Measurements from ENCODE around the gene KIAA1217. TPM values are rescaled to one million over a fixed set of nuclear protein-coding genes. Genes with fewer than 3 reads are reported as not detected.

KIAA1217 gene
- total and polyA plus RNA-seq, 2 of the 8 experiments (the other 6 are each of a cell fraction or from before 2014, with no cell fraction given) = 4.5 to 15.6 TPM

DNA sequence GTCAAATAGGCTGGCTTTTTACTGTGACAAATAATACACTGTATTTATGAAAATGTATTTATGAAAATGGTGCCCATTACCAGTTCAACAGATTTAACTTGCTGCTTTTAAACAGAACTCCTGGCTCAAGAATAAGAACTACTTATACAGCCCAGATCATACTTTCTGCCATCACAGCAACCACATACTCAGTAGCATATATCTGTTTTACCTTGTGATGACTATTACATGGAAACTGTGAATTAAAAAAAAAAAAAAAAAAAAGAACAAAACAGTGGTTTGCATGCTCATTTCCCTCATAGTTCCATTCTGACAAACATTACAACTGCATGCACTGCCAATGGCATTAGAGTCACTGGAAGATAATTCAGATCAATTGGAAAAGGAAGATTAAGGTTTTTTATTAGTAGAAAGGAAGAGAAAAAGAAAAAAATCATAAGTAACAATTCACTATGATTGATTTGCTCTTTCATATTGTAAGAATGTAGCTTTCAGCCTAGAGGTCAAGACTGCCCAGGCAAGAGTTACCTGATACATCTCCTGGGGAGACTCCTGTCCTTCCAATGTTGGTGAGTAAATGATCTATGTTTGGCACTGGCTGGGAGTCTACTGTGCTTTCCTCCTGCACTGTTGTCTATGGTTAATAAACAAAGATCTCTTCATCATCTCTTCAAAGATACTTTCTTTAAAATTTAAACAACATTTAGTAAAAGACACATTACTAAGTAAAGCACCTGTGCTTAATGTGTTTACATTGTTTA lies 381.9 kb downstream of the KIAA1217 start:
- H2AFZ ChIP-seq (ENCODE audit: low read length) = no peak overlapping the region
- no peak overlapping the region for H2BK20ac ChIP-seq (ENCODE audit: low read length)
- no peak for FAIRE-seq
- no peak overlapping the region for H3K23ac ChIP-seq (ENCODE audit: insufficient read length)
- no peak overlapping the region for H3K27ac ChIP-seq (ENCODE audit: low read depth, low read length)
- H4K8ac ChIP-seq (ENCODE audit: extremely low read depth, insufficient read depth, low read length) = no peak overlapping the region; the same call in 1 of the 2 replicates
- H2BK120ac ChIP-seq (replicated peaks; ENCODE audit: low read depth, low read length) = no peak overlapping the region
- ChIA-PET POLR2A (ENCODE audit: partially characterized antibody) (no interaction called here), CTCF (ENCODE audit: partially characterized antibody) (interaction anchor here (1.5 kb wide), 1 partner anchor 20 kb away, joined by 3 read pairs; no protein-coding TSS in a partner anchor)
- H3K23me2 ChIP-seq (ENCODE audit: low read depth, low read length) = no peaks in the 10 kb centered on the region
- H2AK5ac ChIP-seq (ENCODE audit: low read depth, low read length) = no peak overlapping the region
- no peaks in the 10 kb centered on the region for H3K4me1 ChIP-seq (replicated peaks in 1 of 4; ENCODE audit: control insufficient read depth in 3 of 4, insufficient read depth in 4 of 4, low read length in 3 of 4)
- H4K5ac ChIP-seq (ENCODE audit: insufficient read length, low read depth, low read length) = no peak overlapping the region
- H3K4me2 ChIP-seq (ENCODE audit: insufficient read depth in 1 of 2, low read depth in 2 of 2, low read length in 2 of 2) = no peak overlapping the region
- no peaks in the 10 kb centered on the region for H3K27me3 ChIP-seq (replicated peaks in 1 of 4; ENCODE audit: control insufficient read depth in 3 of 4, extremely low read depth in 1 of 4, insufficient read depth in 3 of 4, low read length in 3 of 4)
- no peak overlapping the region for H3K56ac ChIP-seq (replicated peaks; ENCODE audit: insufficient read length, low read depth, low read length)
- peaks cover 0 to 2% of the 10 kb centered on the region in 2 experiments for H4K20me1 ChIP-seq (replicated peaks in 1 of 2; ENCODE audit: control insufficient read depth in 1 of 2, insufficient read depth in 2 of 2, low read length in 2 of 2)
- H2BK5ac ChIP-seq (ENCODE audit: low read depth, low read length) = no peak overlapping the region
- DNase-seq (ENCODE audit: low read depth in 1 of 2, low spot score in 2 of 2) = no peak
- no peaks in the 10 kb centered on the region for H3K79me1 ChIP-seq (ENCODE audit: low read depth, low read length)
- H3K9me3 ChIP-seq (ENCODE audit: insufficient read depth in 2 of 2, low read depth in 1 of 2, low read length in 1 of 2) = no peaks in the 10 kb centered on the region
- H3K4ac ChIP-seq (replicated peaks; ENCODE audit: insufficient read length, low read depth, low read length) = no peak overlapping the region
- no peaks in the 10 kb centered on the region for H3K79me2 ChIP-seq (ENCODE audit: control insufficient read depth in 1 of 2, insufficient read depth in 2 of 2, low read length in 2 of 2)
- no peak overlapping the region for H4K91ac ChIP-seq (replicated peaks; ENCODE audit: insufficient read length, low read length)
- H3K4me3 ChIP-seq (ENCODE audit: extremely low read depth in 1 of 4, insufficient read depth in 2 of 4, low read depth in 3 of 4, low read length in 4 of 4) = no peak overlapping the region
- H3K9ac ChIP-seq (replicated peaks in 1 of 4; ENCODE audit: extremely low read depth in 1 of 4, low read depth in 3 of 4, low read length in 3 of 4) = no peak overlapping the region
- no peak overlapping the region for H3K14ac ChIP-seq (ENCODE audit: insufficient read length)
- H2BK12ac ChIP-seq (ENCODE audit: low read depth, low read length) = no peak overlapping the region
- H3K36me3 ChIP-seq (ENCODE audit: control insufficient read depth in 2 of 4, insufficient read depth in 4 of 4, low read length in 3 of 4) = peaks cover 0 to 28% (median 5%) of the 10 kb centered on the region in 4 experiments; a peak in 3 of 8 replicates
- H3K18ac ChIP-seq (ENCODE audit: extremely low read depth, low read length) = no peak overlapping the region
- no peak overlapping the region for H2BK15ac ChIP-seq (ENCODE audit: low read length)
- TF ChIP-seq SP1 (IDR thresholded peaks at IDR 0.05; ENCODE audit: low read depth, low read length) (no peak), NANOG (IDR thresholded peaks at IDR 0.05; ENCODE audit: insufficient read depth, low read depth, low read length, poor library complexity, severe bottlenecking) (no peak), ASH2L (IDR thresholded peaks at IDR 0.05; ENCODE audit: low read length) (no peak), TCF12 (IDR thresholded peaks at IDR 0.05; ENCODE audit: low read depth, low read length) (no peak), RAD21 (IDR thresholded peaks at IDR 0.05 in 1 of 2, conservative IDR thresholded peaks at IDR 0.05 in 1 of 2; ENCODE audit: low read depth in 2 of 2, low read length in 2 of 2) (no peak), CBX5 (IDR thresholded peaks at IDR 0.05; ENCODE audit: low read depth, low read length) (no peak), POLR2AphosphoS5 (IDR thresholded peaks at IDR 0.05; ENCODE audit: low read depth, low read length) (no peak), CBX8 (IDR thresholded peaks at IDR 0.05; ENCODE audit: borderline replicate concordance, low read depth, low read length) (no peak), BRCA1 (IDR thresholded peaks at IDR 0.05; ENCODE audit: low read depth, low read length) (no peak), KDM4A (IDR thresholded peaks at IDR 0.05; ENCODE audit: low read depth, low read length, severe bottlenecking) (no peak), TEAD4 (IDR thresholded peaks at IDR 0.05; ENCODE audit: low read depth, low read length) (no peak), RXRA (IDR thresholded peaks at IDR 0.05; ENCODE audit: insufficient read depth, low read depth, low read length) (no peak), CHD1 (IDR thresholded peaks at IDR 0.05; ENCODE audit: low read depth, low read length) (no peak), RNF2 (IDR thresholded peaks at IDR 0.05; ENCODE audit: borderline replicate concordance, low read depth, low read length, missing control alignments, poor library complexity, severe bottlenecking) (no peak)

Data from H1 (cell line).